ENCODE data around the gene ZHX3. TPM values are rescaled to one million over a fixed set of nuclear protein-coding genes. Genes with fewer than 3 reads are reported as not detected.

ZHX3 gene
- polyA plus RNA-seq, 3 donors: 0.58 to 3.2 (median 1.1) TPM

DNA sequence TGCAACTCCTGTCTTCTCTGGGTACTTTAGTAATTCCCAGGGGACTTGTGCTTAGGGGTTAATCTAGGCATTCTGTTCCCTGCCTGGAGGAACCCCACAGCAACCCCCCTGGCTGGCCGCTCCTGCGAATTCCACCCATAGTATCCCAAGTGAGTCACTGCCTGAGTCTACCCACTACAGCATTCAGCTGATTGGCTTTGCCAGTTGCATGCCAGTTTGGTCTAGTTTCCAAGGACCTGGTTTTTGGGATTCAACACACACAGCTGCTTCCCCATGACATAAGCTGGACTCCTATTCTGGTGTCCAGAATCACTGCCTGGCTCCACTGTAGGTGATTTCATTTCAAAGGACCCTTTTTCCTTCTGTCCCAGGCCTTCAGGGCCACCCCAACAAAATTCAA is 139.9 kb downstream of the ZHX3 start:
- no peak overlapping the region for H3K4me3 Mint-ChIP-seq
- no peaks in the 10 kb centered on the region for H4K20me1 ChIP-seq (ENCODE audit: insufficient read depth, low read length)

GRCh38 chr20:41176711-41177552 is 140.6 kb downstream of the ZHX3 start:
- Histone ChIP-seq H3K4me2 (replicated peaks; ENCODE audit: extremely low read depth, low read length, poor library complexity, severe bottlenecking) (no peak overlapping the region), H3K27ac (ENCODE audit: low read depth in 1 of 2, low read length in 2 of 2) (no peak overlapping the region), H3K27me3 (ENCODE audit: control insufficient read depth in 2 of 2, insufficient read depth in 2 of 2, low read length in 2 of 2) (no peaks in the 10 kb centered on the region), H3K4me1 (ENCODE audit: control insufficient read depth in 1 of 2, insufficient read depth in 2 of 2, low read length in 2 of 2) (no peaks in the 10 kb centered on the region), H3K4me3 (replicated peaks in 1 of 3; ENCODE audit: low read depth in 2 of 3, low read length in 3 of 3) (no peak overlapping the region), H3K36me3 (replicated peaks in 1 of 2; ENCODE audit: control insufficient read depth in 1 of 2, insufficient read depth in 2 of 2, low read length in 2 of 2) (no peaks in the 10 kb centered on the region), H4K20me1 (ENCODE audit: insufficient read depth, low read length) (no peaks in the 10 kb centered on the region), H3K79me2 (ENCODE audit: insufficient read depth, low read length) (no peaks in the 10 kb centered on the region), H2AFZ (ENCODE audit: insufficient read depth, low read depth, low read length, poor library complexity, severe bottlenecking) (no peak overlapping the region), H3K9ac (ENCODE audit: insufficient read depth, low read length, poor library complexity, severe bottlenecking) (no peak overlapping the region), H3K9me3 (replicated peaks in 1 of 2; ENCODE audit: control insufficient read depth in 1 of 2, insufficient read depth in 1 of 2, low read length in 2 of 2) (no peaks in the 10 kb centered on the region)
- 95% methylated on average over 3 of the region's 8 CpGs for WGBS (ENCODE audit: insufficient coverage)
- Mint-ChIP-seq H3K27me3 (ENCODE audit: low read depth in 3 of 3) (peaks cover 0 to 23% (median 12%) of the 10 kb centered on the region in 3 donors), H3K27ac (no peak overlapping the region), H3K9me3 (no peaks in the 10 kb centered on the region), H3K4me3 (no peak overlapping the region), H3K4me1 (no peaks in the 10 kb centered on the region), H3K36me3 (peaks cover 3 to 25% of the 10 kb centered on the region in 2 donors)
- DNase-seq: no peak
- intact Hi-C loops (cut with micrococcal nuclease): loop anchor here in 1 of 2 donors (10.0 kb wide), 1 partner anchor 48 kb away; no protein-coding TSS in a partner anchor
- TF ChIP-seq, protein P1, sequence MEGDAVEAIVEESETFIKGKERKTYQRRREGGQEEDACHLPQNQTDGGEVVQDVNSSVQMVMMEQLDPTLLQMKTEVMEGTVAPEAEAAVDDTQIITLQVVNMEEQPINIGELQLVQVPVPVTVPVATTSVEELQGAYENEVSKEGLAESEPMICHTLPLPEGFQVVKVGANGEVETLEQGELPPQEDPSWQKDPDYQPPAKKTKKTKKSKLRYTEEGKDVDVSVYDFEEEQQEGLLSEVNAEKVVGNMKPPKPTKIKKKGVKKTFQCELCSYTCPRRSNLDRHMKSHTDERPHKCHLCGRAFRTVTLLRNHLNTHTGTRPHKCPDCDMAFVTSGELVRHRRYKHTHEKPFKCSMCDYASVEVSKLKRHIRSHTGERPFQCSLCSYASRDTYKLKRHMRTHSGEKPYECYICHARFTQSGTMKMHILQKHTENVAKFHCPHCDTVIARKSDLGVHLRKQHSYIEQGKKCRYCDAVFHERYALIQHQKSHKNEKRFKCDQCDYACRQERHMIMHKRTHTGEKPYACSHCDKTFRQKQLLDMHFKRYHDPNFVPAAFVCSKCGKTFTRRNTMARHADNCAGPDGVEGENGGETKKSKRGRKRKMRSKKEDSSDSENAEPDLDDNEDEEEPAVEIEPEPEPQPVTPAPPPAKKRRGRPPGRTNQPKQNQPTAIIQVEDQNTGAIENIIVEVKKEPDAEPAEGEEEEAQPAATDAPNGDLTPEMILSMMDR (IDR thresholded peaks at IDR 0.05): no peak

More for the DNA sequence above, 139.9 kb downstream of the ZHX3 start:
- H3K27ac Mint-ChIP-seq: no peak overlapping the region
- no peaks in the 10 kb centered on the region for H3K27me3 ChIP-seq (ENCODE audit: control insufficient read depth in 2 of 2, insufficient read depth in 2 of 2, low read length in 2 of 2)
- no peak overlapping the region for H2AFZ ChIP-seq (ENCODE audit: insufficient read depth, low read depth, low read length, poor library complexity, severe bottlenecking)
- no peak overlapping the region for H3K4me2 ChIP-seq (replicated peaks; ENCODE audit: extremely low read depth, low read length, poor library complexity, severe bottlenecking)
- H3K79me2 ChIP-seq (ENCODE audit: insufficient read depth, low read length): no peaks in the 10 kb centered on the region
- H3K9ac ChIP-seq (ENCODE audit: insufficient read depth, low read length, poor library complexity, severe bottlenecking): no peak overlapping the region
- H3K36me3 ChIP-seq (replicated peaks in 1 of 2; ENCODE audit: control insufficient read depth in 1 of 2, insufficient read depth in 2 of 2, low read length in 2 of 2): no peaks in the 10 kb centered on the region
- H3K4me3 ChIP-seq (replicated peaks in 1 of 3; ENCODE audit: low read depth in 2 of 3, low read length in 3 of 3): no peak overlapping the region
- TF ChIP-seq, protein P1 (IDR thresholded peaks at IDR 0.05): no peak
- intact Hi-C loops (cut with micrococcal nuclease): loop anchor here in 1 of 2 donors (10.0 kb wide), 1 partner anchor 47 kb away; no protein-coding TSS in a partner anchor
- H3K4me1 ChIP-seq (ENCODE audit: control insufficient read depth in 1 of 2, insufficient read depth in 2 of 2, low read length in 2 of 2): no peaks in the 10 kb centered on the region
- H3K9me3 ChIP-seq (replicated peaks in 1 of 2; ENCODE audit: control insufficient read depth in 1 of 2, insufficient read depth in 1 of 2, low read length in 2 of 2): no peaks in the 10 kb centered on the region
- H3K36me3 Mint-ChIP-seq: peaks cover 6 to 30% of the 10 kb centered on the region in 2 donors
- no peaks in the 10 kb centered on the region for H3K9me3 Mint-ChIP-seq
- no peak for DNase-seq
- H3K27ac ChIP-seq (ENCODE audit: low read depth in 1 of 2, low read length in 2 of 2): no peak overlapping the region
- peaks cover 0 to 24% (median 10%) of the 10 kb centered on the region in 3 donors for H3K27me3 Mint-ChIP-seq (ENCODE audit: low read depth in 3 of 3)
- WGBS (ENCODE audit: insufficient coverage): 100% methylated on average over 2 of the region's 2 CpGs
- no peaks in the 10 kb centered on the region for H3K4me1 Mint-ChIP-seq

Data from CD14-positive monocyte (primary cell).